Measurements from ENCODE around the gene FRMD4A. TPM values are rescaled to one million over a fixed set of nuclear protein-coding genes. Genes with fewer than 3 reads are reported as not detected.

FRMD4A gene
- total and polyA plus RNA-seq, 10 of the 15 experiments (the other 5 are each of a cell fraction or from before 2014, with no cell fraction given): 17.8 to 75.2 (median 39.1) TPM

- H3K36me3 ChIP-seq (ENCODE audit: control insufficient read depth in 2 of 2, insufficient read depth in 2 of 2, low read length in 1 of 2): no peaks in the 10 kb centered on the region
- SMC1A ChIA-PET (ENCODE audit: uncharacterized antibody, unreplicated experiment): interaction anchor here (0.9 kb wide), 1 partner anchor 32 kb away, joined by 4 read pairs; no protein-coding TSS in a partner anchor
- TF ChIP-seq STAT1 (conservative IDR thresholded peaks at IDR 0.05): no peak
- BruUV-seq (replicated peaks): no TSS peak
- POLR2A ChIA-PET: interaction anchor here (0.5 to 0.6 kb wide), 2 partner anchors 9 to 57 kb away, joined by 3 to 5 read pairs; no protein-coding TSS in a partner anchor
- 4% methylated on average over 2 of the region's 2 CpGs for WGBS (ENCODE audit: insufficient coverage, insufficient replicate concordance, low lambda C conversion rate, missing lambda C conversion rate)
- H3K27me3 ChIP-seq (replicated peaks in 1 of 2; ENCODE audit: control insufficient read depth in 2 of 2, insufficient read depth in 2 of 2, low read length in 1 of 2): peaks cover 0 to 4% of the 10 kb centered on the region in 2 experiments; a peak in 2 of 4 replicates
- H3K4me1 ChIP-seq (ENCODE audit: control insufficient read depth, insufficient read depth, low read length): no peaks in the 10 kb centered on the region
- DNase-seq (ENCODE audit: low read depth, low spot score): no peak
- in situ Hi-C loops (cut with MboI): no loop called here
- no peaks in the 10 kb centered on the region for H3K9me3 ChIP-seq (replicated peaks; ENCODE audit: control insufficient read depth, insufficient read depth, low read length)
- no peaks in the 10 kb centered on the region for H3K79me2 ChIP-seq (ENCODE audit: control insufficient read depth, insufficient read depth, low read length)
- RAD21 ChIA-PET (ENCODE audit: unreplicated experiment): interaction anchor here (0.6 to 1.6 kb wide), 5 partner anchors 11 to 433 kb away, joined by 3 read pairs; no protein-coding TSS in a partner anchor
- no peak for FAIRE-seq
- no peak overlapping the region for H3K4me2 ChIP-seq (ENCODE audit: control insufficient read depth, insufficient read depth)
- CTCF ChIA-PET: interaction anchor here (0.6 kb wide), 1 partner anchor 16 kb away, joined by 3 read pairs; no protein-coding TSS in a partner anchor
- no peak overlapping the region for H3K27ac ChIP-seq (ENCODE audit: control insufficient read depth, insufficient read depth)
- H2AFZ ChIP-seq (ENCODE audit: control insufficient read depth, low read depth, low read length): no peak overlapping the region
- no peaks in the 10 kb centered on the region for H4K20me1 ChIP-seq (ENCODE audit: control insufficient read depth, insufficient read depth)
- intact Hi-C loops (cut with micrococcal nuclease; ENCODE audit: unreplicated experiment): no loop called here
- no peak for ATAC-seq
- no peak overlapping the region for H3K4me3 ChIP-seq
- no peak overlapping the region for H3K9ac ChIP-seq (ENCODE audit: control insufficient read depth, insufficient read depth, low read length)
These were observed 264.6 kb downstream of the FRMD4A start for GRCh38 chr10:14066106-14066505.

- H3K27ac ChIP-seq (ENCODE audit: control insufficient read depth, insufficient read depth): no peak overlapping the region
- no peaks in the 10 kb centered on the region for H4K20me1 ChIP-seq (ENCODE audit: control insufficient read depth, insufficient read depth)
- DNase-seq (ENCODE audit: low read depth, low spot score) (no peak), FAIRE-seq (no peak), ATAC-seq (no peak)
- TF ChIP-seq CBX3 (IDR thresholded peaks at IDR 0.05; ENCODE audit: borderline replicate concordance, low read depth) (no peak), ZBTB4 (CRISPR knock-in tag; IDR thresholded peaks at IDR 0.05) (no peak), RUNX3 (IDR thresholded peaks at IDR 0.05; ENCODE audit: low read length) (no peak), ESRRA (IDR thresholded peaks at IDR 0.05; ENCODE audit: low read length) (no peak)
- ChIA-PET SMC1A (ENCODE audit: uncharacterized antibody, unreplicated experiment) (interaction anchor here (0.7 to 1.4 kb wide), 5 partner anchors 19 to 277 kb away, joined by 3 to 6 read pairs (median 3); no protein-coding TSS in a partner anchor), RAD21 (ENCODE audit: unreplicated experiment) (no interaction called here), CTCF (interaction anchor here (1.2 to 1.6 kb wide), 2 partner anchors 11 to 14 kb away, joined by 3 to 5 read pairs; no protein-coding TSS in a partner anchor), POLR2A (no interaction called here)
- H3K79me2 ChIP-seq (ENCODE audit: control insufficient read depth, insufficient read depth, low read length): no peaks in the 10 kb centered on the region
- H3K4me2 ChIP-seq (ENCODE audit: control insufficient read depth, insufficient read depth): no peak overlapping the region
- H3K27me3 ChIP-seq (replicated peaks in 1 of 2; ENCODE audit: control insufficient read depth in 2 of 2, insufficient read depth in 2 of 2, low read length in 1 of 2): peaks cover 0 to 4% of the 10 kb centered on the region in 2 experiments; a peak in 2 of 4 replicates
- intact Hi-C loops (cut with micrococcal nuclease; ENCODE audit: unreplicated experiment): no loop called here
- in situ Hi-C loops (cut with MboI): no loop called here
- no peaks in the 10 kb centered on the region for H3K4me1 ChIP-seq (ENCODE audit: control insufficient read depth, insufficient read depth, low read length)
- no TSS peak for BruUV-seq (replicated peaks)
- H3K9ac ChIP-seq (ENCODE audit: control insufficient read depth, insufficient read depth, low read length): no peak overlapping the region
- H3K9me3 ChIP-seq (replicated peaks; ENCODE audit: control insufficient read depth, insufficient read depth, low read length): no peaks in the 10 kb centered on the region
- no peak overlapping the region for H3K4me3 ChIP-seq
- H3K36me3 ChIP-seq (ENCODE audit: control insufficient read depth in 2 of 2, insufficient read depth in 2 of 2, low read length in 1 of 2): no peaks in the 10 kb centered on the region
- WGBS (ENCODE audit: insufficient coverage, insufficient replicate concordance, low lambda C conversion rate, missing lambda C conversion rate): 7% methylated on average over 8 of the region's 8 CpGs
- H2AFZ ChIP-seq (ENCODE audit: control insufficient read depth, low read depth, low read length): no peak overlapping the region
These were observed 267.0 kb downstream of the FRMD4A start for GRCh38 chr10:14063531-14064285.

All from GM12878 (cell line).